HepG2 (cell line): Measurements from ENCODE around the gene SRXN1. TPM values are rescaled to one million over a fixed set of nuclear protein-coding genes. Genes with fewer than 3 reads are reported as not detected.
A peak's percentile ranks its signal among the peaks of the same experiment; 100 is the strongest.

Experiments
- AGO1 ChIP-seq: fragments of 200-400 bp; formaldehyde crosslinking; IDR thresholded peaks from 2 replicates; pipeline ENCODE4 v1.6.1; 2017; ENCODE audit warnings: mild to moderate bottlenecking, low read depth, low read length, moderate library complexity; ENCODE audit not compliant: poor library complexity, severe bottlenecking
- AKAP8 ChIP-seq: sonication (generic); formaldehyde crosslinking; IDR thresholded peaks from 2 replicates; pipeline ENCODE4 v1.5.1; 2020; ENCODE audit warnings: mild to moderate bottlenecking, missing genetic modification reagents
- ARHGAP35 ChIP-seq: sonication (generic); formaldehyde crosslinking; IDR thresholded peaks from 2 replicates; pipeline ENCODE4 v1.9.0; 2022; ENCODE audit warnings: mild to moderate bottlenecking, inconsistent platforms, moderate library complexity, missing genetic modification reagents, borderline replicate concordance
- EZH2 ChIP-seq: conservative IDR thresholded peaks from 2 replicates; pipeline ENCODE4 v1.6.1; 2012; ENCODE audit warnings: mild to moderate bottlenecking, low read depth, low read length, moderate library complexity
- GLI4 ChIP-seq: sonication (generic); formaldehyde crosslinking; IDR thresholded peaks from 2 replicates; pipeline ENCODE4 v1.5.1; 2020; ENCODE audit warnings: missing genetic modification reagents, mild to moderate bottlenecking, moderate library complexity, borderline replicate concordance
- HES4 ChIP-seq: sonication (generic); formaldehyde crosslinking; IDR thresholded peaks from 2 replicates; pipeline ENCODE4 v1.9.0; 2021; ENCODE audit warnings: mild to moderate bottlenecking, missing genetic modification reagents, borderline replicate concordance
- IKZF1 ChIP-seq: fragments of 450-650 bp; IDR thresholded peaks from 2 replicates; pipeline ENCODE4 v1.7.1; 2016
- MED8 ChIP-seq: sonication (generic); formaldehyde crosslinking; IDR thresholded peaks from 2 replicates; pipeline ENCODE4 v1.8.1; 2023; ENCODE audit warnings: mild to moderate bottlenecking, missing genetic modification reagents; ENCODE audit not compliant: insufficient replicate concordance
- PTBP1 ChIP-seq: fragments of 200-400 bp; formaldehyde crosslinking; IDR thresholded peaks from 2 replicates; pipeline ENCODE4 v1.6.1; 2018; ENCODE audit warnings: low read length, low read depth; ENCODE audit not compliant: poor library complexity, severe bottlenecking
- RORA ChIP-seq: sonication (generic); formaldehyde crosslinking; IDR thresholded peaks from 2 replicates; pipeline ENCODE4 v1.5.0; 2020; ENCODE audit warnings: mild to moderate bottlenecking, missing genetic modification reagents, moderate library complexity
- SPEN ChIP-seq: sonication (generic); formaldehyde crosslinking; IDR thresholded peaks from 2 replicates; pipeline ENCODE4 v1.5.1; 2020; ENCODE audit warnings: low read depth, mild to moderate bottlenecking, missing genetic modification reagents
- THYN1 ChIP-seq: sonication (generic); formaldehyde crosslinking; IDR thresholded peaks from 2 replicates; pipeline ENCODE4 v1.8.1; 2023; ENCODE audit warnings: low read depth, mild to moderate bottlenecking, moderate library complexity, missing genetic modification reagents, borderline replicate concordance
- TMF1 ChIP-seq: sonication (generic); formaldehyde crosslinking; IDR thresholded peaks from 2 replicates; pipeline ENCODE4 v1.8.1; 2022; ENCODE audit warnings: low read depth, missing genetic modification reagents
- TRIM24 ChIP-seq: sonication (generic); formaldehyde crosslinking; IDR thresholded peaks from 2 replicates; pipeline ENCODE4 v1.8.0; 2022; ENCODE audit warnings: mild to moderate bottlenecking, missing genetic modification reagents
- ZNF121 ChIP-seq: sonication (generic); formaldehyde crosslinking; IDR thresholded peaks from 2 replicates; pipeline ENCODE4 v1.5.0; 2020; ENCODE audit warnings: mild to moderate bottlenecking, missing genetic modification reagents
- ZNF20 ChIP-seq: sonication (generic); formaldehyde crosslinking; IDR thresholded peaks from 2 replicates; pipeline ENCODE4 v1.4.0; 2020; ENCODE audit warnings: mild to moderate bottlenecking, moderate library complexity, missing genetic modification reagents
- ZNF205 ChIP-seq: IDR thresholded peaks from 2 replicates; pipeline ENCODE4 v1.6.1; 2018; ENCODE audit warnings: missing biosample characterization, missing genetic modification reagents
- ZNF224 ChIP-seq: sonication (generic); formaldehyde crosslinking; IDR thresholded peaks from 2 replicates; pipeline ENCODE4 v1.5.0; 2020; ENCODE audit warnings: mild to moderate bottlenecking, missing genetic modification reagents
- ZNF230 ChIP-seq: sonication (generic); formaldehyde crosslinking; IDR thresholded peaks from 2 replicates; pipeline ENCODE4 v1.4.0; 2020; ENCODE audit warnings: mild to moderate bottlenecking, missing genetic modification reagents
- ZNF552 ChIP-seq: sonication (generic); formaldehyde crosslinking; IDR thresholded peaks from 2 replicates; pipeline ENCODE4 v1.9.0; 2022; ENCODE audit warnings: missing genetic modification reagents, mild to moderate bottlenecking, borderline replicate concordance
- ZNF670 ChIP-seq: sonication (generic); formaldehyde crosslinking; IDR thresholded peaks from 2 replicates; pipeline ENCODE4 v1.8.0; 2022; ENCODE audit warnings: mild to moderate bottlenecking, missing genetic modification reagents, borderline replicate concordance
- ZNF792 ChIP-seq: IDR thresholded peaks from 2 replicates; pipeline ENCODE4 v1.6.1; 2016
- polyA plus RNA-seq, 8 experiments: library from polyadenylated mRNA; depleted of rRNA in 3 of 8; stranded (reverse) in 7 of 8; unstranded in 1 of 8; fragments of >200 nt; fragmentation: Illumina TruSeq in 4 of 8; extraction: Trizol in 4 of 8; gene quantifications; 2 replicates each; pipeline versions ENCODE4 v1.2.1 to v1.2.3, GENCODE V29; 2011 to 2016; ENCODE audit warnings: low read depth in 4 of 8, missing spikeins in 1 of 8, mixed read lengths in 1 of 8; ENCODE audit not compliant: insufficient read depth in 1 of 8
- total RNA-seq, 5 experiments: library from RNA; depleted of rRNA; stranded (reverse); fragments of >200 nt; fragmentation: Illumina TruSeq; extraction: Trizol; gene quantifications; 2 replicates each; pipeline ENCODE4 v1.2.3, GENCODE V29; 2016; ENCODE audit warnings: low read depth in 1 of 5
- TF ChIP-seq, protein P1 (sequence below): sonication (generic); formaldehyde crosslinking; IDR thresholded peaks from 2 replicates; pipeline ENCODE4 v1.5.0; 2020; ENCODE audit warnings: missing genetic modification reagents
- TF ChIP-seq, protein P2 (sequence below): sonication (generic); formaldehyde crosslinking; IDR thresholded peaks from 2 replicates; pipeline ENCODE4 v1.4.0; 2020; ENCODE audit warnings: missing genetic modification reagents, borderline replicate concordance
- TF ChIP-seq, protein P3 (sequence below): sonication (generic); formaldehyde crosslinking; IDR thresholded peaks from 2 replicates; pipeline ENCODE4 v1.8.1; 2023; ENCODE audit warnings: missing genetic modification reagents, mild to moderate bottlenecking, borderline replicate concordance
- TF ChIP-seq, protein P4 (sequence below): IDR thresholded peaks from 2 replicates; pipeline ENCODE4 v1.6.1; 2016

The SRXN1 gene
- total and polyA plus RNA-seq, 2 of the 13 experiments (the other 11 are each of a cell fraction or from before 2014, with no cell fraction given) = 29.9 to 87.7 TPM

DNA sequence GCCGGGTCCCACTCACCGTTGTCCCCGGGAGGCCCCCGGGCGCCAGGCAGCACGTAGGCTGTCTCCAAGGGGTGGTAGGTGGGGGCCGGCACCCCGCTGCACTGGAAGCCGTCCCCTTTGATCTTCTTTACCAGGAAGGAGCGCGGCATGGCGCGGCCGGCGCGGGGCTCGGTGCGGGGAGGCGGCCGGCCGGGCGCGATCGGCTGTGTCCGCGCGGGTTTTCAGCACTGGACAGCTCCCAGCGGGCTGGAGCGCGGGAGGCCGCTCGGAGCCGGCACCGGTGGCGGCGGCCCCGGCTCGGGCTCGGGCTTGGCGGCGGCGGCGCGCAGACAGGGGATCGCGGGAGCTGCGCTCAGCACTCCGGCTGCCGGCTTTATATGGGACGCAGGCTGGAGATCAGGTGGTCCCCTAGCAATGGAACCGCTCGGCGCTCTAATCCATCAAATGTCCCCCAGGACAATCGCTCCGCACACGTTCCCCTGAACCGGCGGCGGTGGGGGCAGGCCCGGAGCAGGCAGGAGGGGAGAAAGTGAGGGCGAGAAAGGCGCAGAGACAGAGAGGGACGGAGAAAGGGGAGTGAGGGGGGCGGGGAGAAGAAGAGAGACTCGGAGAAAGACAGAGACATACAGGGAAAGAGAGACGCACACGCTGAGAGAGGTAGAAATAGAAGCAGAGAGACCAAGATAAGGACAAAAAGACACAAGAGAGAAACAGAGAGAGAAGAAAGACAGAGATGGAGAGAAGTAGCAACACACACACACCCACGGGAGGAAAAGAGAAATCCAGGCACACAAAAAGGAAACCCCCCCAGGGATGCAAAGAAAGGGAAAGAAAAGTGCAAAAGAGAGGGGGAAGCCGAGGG is 22.7 kb upstream of the SRXN1 start, which contains the start of gene SCRT2 (continued):
- TF ChIP-seq, protein P1, sequence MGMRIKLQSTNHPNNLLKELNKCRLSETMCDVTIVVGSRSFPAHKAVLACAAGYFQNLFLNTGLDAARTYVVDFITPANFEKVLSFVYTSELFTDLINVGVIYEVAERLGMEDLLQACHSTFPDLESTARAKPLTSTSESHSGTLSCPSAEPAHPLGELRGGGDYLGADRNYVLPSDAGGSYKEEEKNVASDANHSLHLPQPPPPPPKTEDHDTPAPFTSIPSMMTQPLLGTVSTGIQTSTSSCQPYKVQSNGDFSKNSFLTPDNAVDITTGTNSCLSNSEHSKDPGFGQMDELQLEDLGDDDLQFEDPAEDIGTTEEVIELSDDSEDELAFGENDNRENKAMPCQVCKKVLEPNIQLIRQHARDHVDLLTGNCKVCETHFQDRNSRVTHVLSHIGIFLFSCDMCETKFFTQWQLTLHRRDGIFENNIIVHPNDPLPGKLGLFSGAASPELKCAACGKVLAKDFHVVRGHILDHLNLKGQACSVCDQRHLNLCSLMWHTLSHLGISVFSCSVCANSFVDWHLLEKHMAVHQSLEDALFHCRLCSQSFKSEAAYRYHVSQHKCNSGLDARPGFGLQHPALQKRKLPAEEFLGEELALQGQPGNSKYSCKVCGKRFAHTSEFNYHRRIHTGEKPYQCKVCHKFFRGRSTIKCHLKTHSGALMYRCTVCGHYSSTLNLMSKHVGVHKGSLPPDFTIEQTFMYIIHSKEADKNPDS (CRISPR knock-in tag) = no peak; the same call in 1 of the 2 replicates
- peak; percentile 97 for TF ChIP-seq EZH2
- peak; percentile 96 for TF ChIP-seq ARHGAP35 (CRISPR knock-in tag)
- TF ChIP-seq TRIM24 (CRISPR knock-in tag) = no peak
- peak; percentile 100 for TF ChIP-seq HES4
- TF ChIP-seq TMF1 (CRISPR knock-in tag) = peak; percentile 100
- TF ChIP-seq IKZF1 = 0 out of 2 replicates have a peak, but pooled peaks have one; percentile 33
- peak; percentile 95 for TF ChIP-seq SPEN (CRISPR knock-in tag)
- TF ChIP-seq THYN1 = no peak
- TF ChIP-seq GLI4 (CRISPR knock-in tag) = peak; percentile 99
- TF ChIP-seq, protein P2, sequence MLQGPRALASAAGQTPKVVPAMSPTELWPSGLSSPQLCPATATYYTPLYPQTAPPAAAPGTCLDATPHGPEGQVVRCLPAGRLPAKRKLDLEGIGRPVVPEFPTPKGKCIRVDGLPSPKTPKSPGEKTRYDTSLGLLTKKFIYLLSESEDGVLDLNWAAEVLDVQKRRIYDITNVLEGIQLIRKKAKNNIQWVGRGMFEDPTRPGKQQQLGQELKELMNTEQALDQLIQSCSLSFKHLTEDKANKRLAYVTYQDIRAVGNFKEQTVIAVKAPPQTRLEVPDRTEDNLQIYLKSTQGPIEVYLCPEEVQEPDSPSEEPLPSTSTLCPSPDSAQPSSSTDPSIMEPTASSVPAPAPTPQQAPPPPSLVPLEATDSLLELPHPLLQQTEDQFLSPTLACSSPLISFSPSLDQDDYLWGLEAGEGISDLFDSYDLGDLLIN (CRISPR knock-in tag) = no peak; the same call in 1 of the 2 replicates
- TF ChIP-seq RORA (CRISPR knock-in tag) = no peak
- TF ChIP-seq ZNF205 (CRISPR knock-in tag) = peak; percentile 87; the same call in 1 of the 2 replicates
- TF ChIP-seq ZNF121 (CRISPR knock-in tag) = peak; percentile 43; the same call in 1 of the 2 replicates
- TF ChIP-seq ZNF792 (CRISPR knock-in tag) = peak; percentile 88; the same call in 1 of the 2 replicates
- TF ChIP-seq ZNF224 = no peak; the same call in 1 of the 2 replicates
- TF ChIP-seq ZNF230 (CRISPR knock-in tag) = peak; percentile 63; the same call in 1 of the 2 replicates
- TF ChIP-seq ZNF20 (CRISPR knock-in tag) = no peak
- 0 out of 2 replicates have a peak, but pooled peaks have one; percentile 51 for TF ChIP-seq ZNF552 (CRISPR knock-in tag)
- TF ChIP-seq, protein P3, sequence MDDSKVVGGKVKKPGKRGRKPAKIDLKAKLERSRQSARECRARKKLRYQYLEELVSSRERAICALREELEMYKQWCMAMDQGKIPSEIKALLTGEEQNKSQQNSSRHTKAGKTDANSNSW (CRISPR knock-in tag) = peak; percentile 94; the same call in 1 of the 2 replicates
- no peak for TF ChIP-seq MED8
- peak; percentile 63 for TF ChIP-seq ZNF670
- peak; percentile 36 for TF ChIP-seq PTBP1
- peak; percentile 92 for TF ChIP-seq AKAP8
- no peak for TF ChIP-seq AGO1
- TF ChIP-seq, protein P4, sequence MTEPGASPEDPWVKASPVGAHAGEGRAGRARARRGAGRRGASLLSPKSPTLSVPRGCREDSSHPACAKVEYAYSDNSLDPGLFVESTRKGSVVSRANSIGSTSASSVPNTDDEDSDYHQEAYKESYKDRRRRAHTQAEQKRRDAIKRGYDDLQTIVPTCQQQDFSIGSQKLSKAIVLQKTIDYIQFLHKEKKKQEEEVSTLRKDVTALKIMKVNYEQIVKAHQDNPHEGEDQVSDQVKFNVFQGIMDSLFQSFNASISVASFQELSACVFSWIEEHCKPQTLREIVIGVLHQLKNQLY (CRISPR knock-in tag) = 0 out of 2 replicates have a peak, but pooled peaks have one; percentile 15
